Ecto neural progenitor cell (in vitro differentiated cells): ENCODE results near the gene GGCT.
"Not testable (repeated sequence)": the region's sequence is repeated elsewhere in the genome, so short reads cannot be mapped to it uniquely, and the experiment has no call there.

Source experiments
- DNase-seq: peaks from one replicate; pipeline ENCODE4 v3.0.0-alpha.2; 2018; ENCODE audit warnings: low spot score

The GGCT gene

GRCh38 chr7:30515761-30516160 lies 11.1 kb upstream of the GGCT start:
- DNase-seq, result no peak

- DNase-seq, result no peak
These were observed 10.1 kb upstream of the GGCT start for GRCh38 chr7:30514776-30515175.

GRCh38 chr7:30514177-30514576 lies 9.5 kb upstream of the GGCT start:
- no peak for DNase-seq

GRCh38 chr7:30513762-30514161 lies 9.1 kb upstream of the GGCT start:
- no peak for DNase-seq

- DNase-seq, result no peak
These were observed 7.5 kb upstream of the GGCT start for GRCh38 chr7:30511973-30512662.

GRCh38 chr7:30511494-30511893 lies 6.9 kb upstream of the GGCT start:
- no peak for DNase-seq

GRCh38 chr7:30510124-30511075 lies 5.8 kb upstream of the GGCT start:
- no peak for DNase-seq

- DNase-seq, result not testable (repeated sequence)
These were observed 4.7 kb upstream of the GGCT start for GRCh38 chr7:30509171-30509857.

GRCh38 chr7:30507346-30507900 lies 2.8 kb upstream of the GGCT start:
- not testable (repeated sequence) for DNase-seq

- DNase-seq, result no peak
These were observed 607 bp upstream of the GGCT start for GRCh38 chr7:30505174-30505697.

- no peak for DNase-seq
These were observed 1.1 kb downstream of the GGCT start for GRCh38 chr7:30503274-30504212.

GRCh38 chr7:30502470-30503251 lies 2.0 kb downstream of the GGCT start:
- no peak for DNase-seq

GRCh38 chr7:30501264-30501663 lies 3.4 kb downstream of the GGCT start:
- DNase-seq, result no peak

- no peak for DNase-seq
These were observed 11.4 kb downstream of the GGCT start for GRCh38 chr7:30493228-30493627.

GRCh38 chr7:30491417-30491816 lies 13.2 kb downstream of the GGCT start:
- DNase-seq, result no peak

- DNase-seq, result no peak
These were observed 17.3 kb downstream of the GGCT start for GRCh38 chr7:30487371-30487770.

GRCh38 chr7:30485667-30486066 lies 19.0 kb downstream of the GGCT start:
- DNase-seq, result no peak

GRCh38 chr7:30481416-30481815 lies 23.2 kb downstream of the GGCT start:
- DNase-seq, result not testable (repeated sequence)

GRCh38 chr7:30479202-30480120 lies 25.2 kb downstream of the GGCT start:
- DNase-seq, result no peak
